Left ventricle myocardium inferior (tissue), 1 donor: ENCODE results near the gene PRR5. TPM values are rescaled to one million over a fixed set of nuclear protein-coding genes. Genes with fewer than 3 reads are reported as not detected.
"Not testable (repeated sequence)": the region's sequence is repeated elsewhere in the genome, so short reads cannot be mapped to it uniquely, and the experiment has no call there.

Experiments
- DNase-seq: peaks from one replicate; pipeline ENCODE4 v3.0.0-alpha.2; 2020
- H3K27ac ChIP-seq: fragments of 200-600 bp; replicated peaks from 2 replicates; pipeline ENCODE4 v1.8.0; 2021
- H3K27me3 ChIP-seq: fragments of 200-600 bp; 2 replicates; pipeline ENCODE4 v1.8.0; 2021; ENCODE audit warnings: low read depth
- H3K36me3 ChIP-seq: fragments of 200-600 bp; 2 replicates; pipeline ENCODE4 v1.8.0; 2021
- H3K4me1 ChIP-seq: fragments of 200-600 bp; 2 replicates; pipeline ENCODE4 v1.8.0; 2021
- H3K4me3 ChIP-seq: fragments of 200-600 bp; 2 replicates; pipeline ENCODE4 v1.8.0; 2021; ENCODE audit warnings: mild to moderate bottlenecking, moderate library complexity
- H3K9me3 ChIP-seq: fragments of 200-600 bp; replicated peaks from 2 replicates; pipeline ENCODE4 v1.8.0; 2021
- CTCF ChIP-seq: fragments of 200-600 bp; IDR thresholded peaks from 2 replicates; pipeline ENCODE4 v1.8.0; 2021; ENCODE audit warnings: antibody characterized with exemption, mild to moderate bottlenecking, borderline replicate concordance
- intact Hi-C: fragments of 100-400 bp; cut with micrococcal nuclease; formaldehyde crosslinking; loops from one replicate; pipeline ENCODE4 v1.11.0; 2022
- total RNA-seq: library from RNA; stranded (reverse); fragmentation: NEBNext Ultra II Directional; extraction: Animal tissue kit (Norgen Biotek cat#: 25700); gene quantifications from one replicate; pipeline ENCODE4 v1.2.1, GENCODE V29; 2021
- donor health status: DM: no; HTN: yes; CAD: no; lungs with severe emphysema.

The PRR5 gene
- total RNA-seq, 1 donor from 2014 or later, result 2.9 TPM

- H3K9me3 ChIP-seq, result no peaks in the 10 kb centered on the region
- peaks cover 27% of the 10 kb centered on the region for H3K4me1 ChIP-seq
- peak; percentile 25 for TF ChIP-seq CTCF
- no peaks in the 10 kb centered on the region for H3K36me3 ChIP-seq
- H3K27ac ChIP-seq, result no peak overlapping the region
- H3K4me3 ChIP-seq, result peak overlapping the region; percentile 69
- peaks cover 36% of the 10 kb centered on the region for H3K27me3 ChIP-seq
- no peak for DNase-seq
- intact Hi-C loops, result no loop called here
These were observed 32.4 kb upstream of the PRR5 start for GRCh38 chr22:44669561-44669976.

GRCh38 chr22:44670220-44670988 lies 31.6 kb upstream of the PRR5 start:
- no peak overlapping the region for H3K27ac ChIP-seq
- no peak for DNase-seq
- no peak overlapping the region for H3K4me3 ChIP-seq
- peaks cover 20% of the 10 kb centered on the region for H3K4me1 ChIP-seq
- H3K9me3 ChIP-seq, result no peaks in the 10 kb centered on the region
- no peaks in the 10 kb centered on the region for H3K36me3 ChIP-seq
- H3K27me3 ChIP-seq, result peaks cover 36% of the 10 kb centered on the region
- intact Hi-C loops, result no loop called here
- no peak for TF ChIP-seq CTCF

- peaks cover 36% of the 10 kb centered on the region for H3K27me3 ChIP-seq
- intact Hi-C loops, result no loop called here
- DNase-seq, result no peak
- no peaks in the 10 kb centered on the region for H3K36me3 ChIP-seq
- H3K9me3 ChIP-seq, result no peaks in the 10 kb centered on the region
- H3K27ac ChIP-seq, result no peak overlapping the region
- H3K4me3 ChIP-seq, result no peak overlapping the region
- peaks cover 23% of the 10 kb centered on the region for H3K4me1 ChIP-seq
- no peak for TF ChIP-seq CTCF
These were observed 30.3 kb upstream of the PRR5 start for GRCh38 chr22:44671742-44672141.

GRCh38 chr22:44672632-44673031 lies 29.4 kb upstream of the PRR5 start:
- no peak overlapping the region for H3K4me3 ChIP-seq
- no peak overlapping the region for H3K27ac ChIP-seq
- peaks cover 22% of the 10 kb centered on the region for H3K4me1 ChIP-seq
- peaks cover 36% of the 10 kb centered on the region for H3K27me3 ChIP-seq
- no peak for TF ChIP-seq CTCF
- no peak for DNase-seq
- no peaks in the 10 kb centered on the region for H3K36me3 ChIP-seq
- intact Hi-C loops, result no loop called here
- H3K9me3 ChIP-seq, result no peaks in the 10 kb centered on the region

GRCh38 chr22:44673406-44673805 lies 28.6 kb upstream of the PRR5 start:
- no peaks in the 10 kb centered on the region for H3K9me3 ChIP-seq
- peaks cover 16% of the 10 kb centered on the region for H3K4me1 ChIP-seq
- no peak overlapping the region for H3K4me3 ChIP-seq
- no peak overlapping the region for H3K27ac ChIP-seq
- intact Hi-C loops, result no loop called here
- no peak for DNase-seq
- no peak for TF ChIP-seq CTCF
- H3K36me3 ChIP-seq, result no peaks in the 10 kb centered on the region
- H3K27me3 ChIP-seq, result peaks cover 36% of the 10 kb centered on the region

- H3K27ac ChIP-seq, H3K4me3 ChIP-seq, H3K4me1 ChIP-seq, H3K9me3 ChIP-seq, intact Hi-C loops, DNase-seq, H3K36me3 ChIP-seq: not testable (repeated sequence)
- peaks cover 14% of the 10 kb centered on the region for H3K27me3 ChIP-seq
These were observed 26.0 kb upstream of the PRR5 start for GRCh38 chr22:44676066-44676440.
